Measurements from ENCODE around the gene PXDC1. TPM values are rescaled to one million over a fixed set of nuclear protein-coding genes. Genes with fewer than 3 reads are reported as not detected.
"Not testable (repeated sequence)": the region's sequence is repeated elsewhere in the genome, so short reads cannot be mapped to it uniquely, and the experiment has no call there.

PXDC1 gene
- total RNA-seq, 1 donor from 2014 or later: 48.4 TPM

DNA sequence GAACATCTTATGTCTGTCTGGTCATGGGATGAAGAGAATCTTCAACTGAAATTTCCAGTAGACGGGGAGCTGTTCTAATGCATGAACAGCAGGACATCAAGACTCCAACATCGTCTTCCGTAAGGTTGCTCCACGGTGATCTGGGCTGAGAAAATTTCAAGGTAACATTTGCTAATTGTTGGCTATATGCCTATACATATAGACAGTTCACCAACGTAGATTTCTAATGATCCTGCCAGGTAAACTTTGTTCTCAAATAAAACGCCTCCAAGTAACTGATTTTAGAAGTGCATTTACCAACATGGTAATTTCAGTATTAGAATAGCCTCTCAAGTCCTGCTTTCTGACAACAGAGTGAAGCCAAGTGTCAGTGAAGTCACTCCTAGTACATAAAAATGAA is 11.3 kb upstream of the PXDC1 start:
- no peak for DNase-seq (ENCODE audit: low spot score)

GRCh38 chr6:3762359-3762758 is 10.8 kb upstream of the PXDC1 start:
- DNase-seq (ENCODE audit: low spot score): no peak

GRCh38 chr6:3761989-3762270 is 10.4 kb upstream of the PXDC1 start:
- DNase-seq (ENCODE audit: low spot score): no peak

DNA sequence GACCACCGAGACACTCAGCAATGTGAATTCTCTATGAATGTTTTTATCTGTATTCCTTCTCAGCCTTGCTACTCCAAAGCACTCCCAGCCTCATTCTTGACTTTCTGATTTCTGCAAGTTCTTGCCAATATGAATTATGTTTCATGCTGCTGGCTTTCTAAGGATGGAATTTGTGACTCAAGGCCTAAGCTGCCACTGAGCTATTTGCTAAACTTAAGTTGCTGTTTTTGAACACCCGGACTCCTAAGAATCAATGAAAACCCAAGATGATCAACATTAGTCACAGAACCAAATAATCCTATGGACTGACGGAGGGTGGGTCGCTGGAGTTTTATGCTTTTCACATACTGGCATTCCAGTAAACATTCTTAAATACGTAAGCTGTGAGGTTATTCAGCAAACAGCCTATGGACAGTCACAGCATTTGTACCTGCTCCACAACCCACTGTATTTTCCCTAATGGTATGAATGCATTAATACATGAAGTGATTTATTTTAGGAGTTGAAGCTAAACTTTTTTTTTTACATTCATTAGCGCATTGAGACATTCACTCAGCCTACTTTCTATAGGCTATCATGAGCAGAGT is 8.2 kb upstream of the PXDC1 start:
- DNase-seq (ENCODE audit: low spot score): no peak

GRCh38 chr6:3758842-3759144 is 7.3 kb upstream of the PXDC1 start:
- no peak for DNase-seq (ENCODE audit: low spot score)

DNA sequence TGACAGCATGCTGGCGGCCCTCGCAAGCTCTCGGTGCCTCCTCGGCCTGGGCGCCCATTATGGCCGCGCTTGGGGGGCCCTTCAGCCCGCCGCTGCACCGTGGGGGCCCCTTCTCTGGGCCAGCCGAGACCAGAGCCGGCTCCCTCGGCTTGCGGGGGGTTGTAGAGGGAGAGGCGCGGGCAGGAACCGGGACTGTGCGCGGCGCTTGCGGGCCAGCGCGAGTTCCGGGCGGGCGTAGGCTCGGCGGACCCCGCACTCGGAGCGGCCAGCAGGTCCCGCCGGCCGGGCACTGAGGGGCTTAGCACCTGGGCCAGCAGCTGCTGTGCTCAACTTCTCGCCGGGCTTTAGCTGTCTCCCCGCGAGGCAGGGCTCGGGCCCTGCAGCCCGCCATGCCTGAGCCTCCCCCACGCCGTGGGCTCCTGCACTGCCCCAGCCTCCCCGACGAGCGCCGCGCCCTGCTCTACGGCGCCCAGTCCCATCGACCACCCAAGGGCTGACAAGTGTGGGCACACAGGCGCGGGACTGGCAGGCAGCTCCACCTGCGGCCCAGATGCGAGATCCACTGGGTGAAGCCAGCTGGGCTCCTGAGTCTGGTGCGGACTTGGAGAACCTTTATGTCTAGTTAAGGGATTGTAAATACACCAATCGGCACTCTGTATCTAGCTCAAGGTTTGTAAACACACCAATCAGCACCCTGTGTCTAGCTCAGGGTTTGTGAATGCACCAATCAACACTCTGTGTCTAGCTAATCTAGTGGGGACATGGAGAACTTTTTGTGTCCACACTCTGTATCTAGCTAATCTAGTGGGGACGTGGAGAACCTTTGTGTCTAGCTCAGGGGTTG is 6.7 kb upstream of the PXDC1 start:
- DNase-seq (ENCODE audit: low spot score): not testable (repeated sequence)

GRCh38 chr6:3757241-3757641 is 5.7 kb upstream of the PXDC1 start:
- no peak for DNase-seq (ENCODE audit: low spot score)

DNA sequence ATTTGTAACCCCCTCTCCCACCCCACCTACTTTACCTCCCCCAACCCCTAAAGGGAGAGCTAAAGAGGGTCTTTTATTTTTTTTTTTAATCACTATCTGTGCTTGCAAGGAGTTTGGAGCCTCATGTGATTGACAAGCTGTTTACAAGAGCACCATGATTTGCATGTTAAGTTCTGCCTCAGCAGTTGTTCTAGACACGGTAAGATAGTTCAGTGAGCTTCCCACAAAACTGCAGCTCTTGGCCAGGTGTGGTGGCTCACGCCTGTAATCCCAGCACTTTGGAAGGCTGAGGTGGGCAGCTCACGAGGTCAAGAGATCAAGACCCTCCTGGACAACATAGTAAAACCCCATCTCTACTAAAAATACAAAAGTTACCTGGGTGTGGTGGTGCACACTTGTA is 5.0 kb upstream of the PXDC1 start:
- no peak for DNase-seq (ENCODE audit: low spot score)

- no peak for DNase-seq (ENCODE audit: low spot score)
These were observed 4.4 kb upstream of the PXDC1 start for GRCh38 chr6:3755637-3756545.

- DNase-seq (ENCODE audit: low spot score): no peak
These were observed 3.3 kb upstream of the PXDC1 start for GRCh38 chr6:3754776-3755175.

- not testable (repeated sequence) for DNase-seq (ENCODE audit: low spot score)
These were observed 2.7 kb upstream of the PXDC1 start for GRCh38 chr6:3754032-3754725.

- DNase-seq (ENCODE audit: low spot score): no peak
These were observed 1.8 kb upstream of the PXDC1 start for GRCh38 chr6:3753228-3753835.

DNA sequence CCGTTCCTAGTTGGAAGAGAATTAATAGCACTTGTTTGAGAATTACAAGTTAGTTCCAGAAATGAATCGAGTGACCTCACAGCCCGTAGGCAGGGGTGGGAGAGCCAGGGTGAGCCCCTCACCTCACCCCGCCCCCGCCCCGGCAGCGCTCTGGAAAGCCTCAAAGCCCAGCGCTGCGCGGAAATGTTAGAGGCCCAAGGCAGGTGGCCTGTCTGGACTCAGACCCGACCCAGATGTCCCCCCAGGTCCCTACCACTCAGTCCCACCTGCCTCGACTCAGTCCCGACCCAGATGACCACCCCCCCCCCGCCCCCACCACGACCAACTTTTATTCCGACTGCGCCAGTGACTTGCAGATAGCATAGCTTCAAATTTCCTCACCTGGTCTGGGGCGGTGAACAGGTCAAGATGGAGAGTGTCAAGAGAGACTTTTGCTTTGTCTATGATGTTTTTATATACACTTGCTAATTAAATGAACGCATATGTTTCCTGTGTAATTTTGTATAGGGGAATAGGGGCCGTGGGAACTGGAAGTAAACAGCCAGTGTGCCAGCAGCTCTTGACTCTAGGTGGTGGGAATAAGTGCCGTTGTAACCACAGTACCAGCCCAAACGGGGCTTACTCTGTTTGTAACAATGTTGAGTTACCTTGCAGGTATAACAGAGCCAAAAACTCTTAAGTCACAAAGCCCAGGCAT is 1.2 kb upstream of the PXDC1 start:
- no peak for DNase-seq (ENCODE audit: low spot score)

GRCh38 chr6:3751730-3752530 is 417 bp upstream of the PXDC1 start:
- DNase-seq (ENCODE audit: low spot score): peak; percentile 87

DNA sequence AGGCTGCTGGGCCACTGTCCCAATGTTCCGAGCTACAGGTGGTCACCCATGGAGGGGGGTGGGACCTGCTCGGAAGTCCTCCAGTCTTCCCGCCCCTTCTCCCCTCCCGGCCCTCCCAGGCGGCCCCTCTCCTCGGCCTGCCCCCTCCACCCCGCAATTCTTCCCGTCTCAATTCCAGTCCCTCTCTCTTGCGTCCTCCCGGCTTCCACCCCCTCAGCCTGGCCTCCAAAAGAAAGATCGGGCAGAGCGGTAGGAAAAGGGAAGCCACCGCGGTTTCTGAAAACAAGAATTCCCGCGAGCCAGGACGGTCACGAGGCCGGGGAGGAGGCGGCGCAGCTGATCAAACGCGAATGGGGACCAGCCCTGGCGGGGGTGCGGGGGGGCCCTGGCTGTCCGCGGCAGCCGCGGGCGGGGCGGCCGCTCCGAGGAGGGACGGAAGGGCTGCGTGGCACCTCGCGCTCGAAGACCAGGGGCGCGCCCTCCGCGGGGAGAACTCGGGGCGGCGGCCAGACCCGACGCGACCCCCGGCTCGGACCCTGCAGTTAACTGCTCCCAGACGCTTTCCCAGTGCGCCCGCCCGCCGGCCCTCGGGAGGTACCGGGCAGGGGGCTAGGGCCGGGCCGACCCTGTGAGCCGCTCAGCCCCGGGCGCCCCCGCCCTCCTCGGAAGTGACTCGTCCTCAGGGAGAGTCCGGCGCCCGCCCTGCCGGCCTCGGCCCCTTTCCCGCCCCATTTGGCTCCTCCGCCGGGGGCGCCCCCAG is 1.0 kb downstream of the PXDC1 start:
- peak; percentile 92 for DNase-seq (ENCODE audit: low spot score)

DNA sequence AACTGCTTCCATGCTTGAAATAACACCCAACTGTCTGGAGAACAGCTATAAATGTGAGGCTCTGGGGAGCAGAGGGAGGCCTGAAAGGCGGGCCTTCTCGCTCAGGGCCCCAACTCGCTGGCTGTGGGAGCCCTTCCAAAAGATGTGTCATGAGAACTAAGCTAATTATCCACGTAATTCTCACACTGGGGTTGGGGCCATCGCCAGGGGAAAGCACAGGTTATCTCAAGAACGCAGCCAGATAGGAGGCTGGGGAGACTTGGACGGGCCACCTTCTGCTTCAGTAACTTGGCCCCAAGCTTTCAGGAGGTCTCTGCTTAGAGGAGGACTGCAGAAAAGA is 1.6 kb downstream of the PXDC1 start:
- DNase-seq (ENCODE audit: low spot score): peak; percentile 42

DNA sequence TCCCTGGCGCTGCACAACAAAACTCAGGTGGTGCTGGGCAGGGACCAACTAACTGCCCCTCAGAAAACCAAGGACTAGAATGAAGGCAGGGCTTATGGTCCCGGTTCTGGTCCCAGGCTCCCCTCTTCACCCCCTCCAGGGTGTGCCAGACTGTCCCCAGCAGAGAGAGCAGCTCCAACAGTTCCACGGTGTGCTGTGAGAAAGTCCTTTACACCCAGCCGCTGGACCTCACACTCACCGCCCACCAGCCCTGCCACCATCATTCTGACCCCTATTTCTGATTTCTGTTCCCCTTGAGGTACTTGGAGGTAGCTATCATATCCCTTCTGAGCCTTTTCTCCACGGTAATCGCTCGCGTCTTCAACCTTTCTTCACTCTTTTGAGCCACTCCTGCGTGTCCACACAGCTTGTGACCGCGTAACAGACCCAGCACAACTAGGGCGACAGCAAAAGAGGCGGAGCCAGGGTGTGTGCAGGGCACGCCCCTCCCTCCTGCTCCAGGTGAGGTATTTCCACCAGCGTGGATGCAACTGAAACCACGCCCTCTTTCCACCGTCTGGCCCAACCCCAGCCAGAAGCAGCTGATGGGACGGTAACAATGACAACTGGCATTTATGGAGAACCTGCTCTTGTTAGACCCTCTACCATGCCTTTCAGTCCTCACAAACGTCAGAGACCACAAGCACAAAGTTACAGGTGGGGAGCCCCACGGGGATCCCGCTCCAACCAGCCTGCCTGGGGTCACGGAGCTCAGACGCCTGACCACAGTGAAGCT is 2.3 kb downstream of the PXDC1 start:
- peak; percentile 84 for DNase-seq (ENCODE audit: low spot score)

DNA sequence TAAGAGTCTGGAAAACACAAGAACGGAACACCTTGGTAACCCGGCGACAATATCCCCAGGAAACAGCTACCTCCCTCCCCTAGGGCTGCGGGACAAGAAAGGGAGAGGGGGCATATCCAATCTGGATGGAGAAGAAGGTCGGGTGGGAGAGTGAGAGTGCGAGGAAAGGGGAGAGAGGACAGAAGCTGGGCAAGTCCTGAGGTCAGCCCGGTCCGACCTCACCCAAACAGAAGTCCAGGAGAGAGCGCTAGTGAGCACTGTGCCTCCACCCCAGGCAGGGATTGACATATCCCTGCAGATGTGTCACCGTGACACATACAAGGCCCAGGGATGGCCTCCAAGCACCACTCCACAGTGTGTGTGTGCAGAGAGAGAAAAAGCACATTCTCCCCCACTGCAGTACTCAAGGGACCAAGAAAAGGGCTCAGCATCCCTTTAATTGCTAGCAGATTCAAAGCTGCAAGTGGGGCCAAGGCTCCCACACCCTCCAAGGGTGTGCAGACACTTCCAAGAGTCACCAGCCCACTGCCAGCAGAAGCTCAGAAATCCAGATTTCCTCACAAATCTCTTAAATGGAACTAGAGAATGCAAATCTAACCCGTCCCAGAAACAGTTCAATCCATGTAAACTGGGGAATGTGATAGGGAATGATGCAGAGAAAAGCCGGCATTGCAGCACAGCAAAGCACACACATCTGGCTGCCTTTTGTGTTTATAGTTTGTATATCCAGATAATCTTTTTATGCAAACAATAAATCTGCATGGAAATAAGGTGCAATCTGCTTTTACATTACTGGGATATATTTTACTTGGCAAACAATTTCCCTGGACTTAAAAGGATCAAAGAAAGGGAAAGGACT is 3.1 kb downstream of the PXDC1 start:
- peak; percentile 65 for DNase-seq (ENCODE audit: low spot score)
